Mesendoderm (in vitro differentiated cells): Measurements from ENCODE around the gene TNIK. TPM values are rescaled to one million over a fixed set of nuclear protein-coding genes. Genes with fewer than 3 reads are reported as not detected.

Experiments used
- DNase-seq: peaks from one replicate; pipeline ENCODE4 v3.0.0; 2013
- H2AK5ac ChIP-seq: 2 replicates; pipeline ENCODE4 v1.6.1; 2013; ENCODE audit warnings: low read length, inconsistent platforms
- H2BK120ac ChIP-seq: 2 replicates; pipeline ENCODE4 v1.6.1; 2013; ENCODE audit warnings: low read depth, mild to moderate bottlenecking, low read length, moderate library complexity, mixed read lengths
- H2BK15ac ChIP-seq: replicated peaks from 2 replicates; pipeline ENCODE4 v1.6.1; 2013; ENCODE audit warnings: low read depth, mild to moderate bottlenecking, moderate library complexity
- H2BK5ac ChIP-seq: 2 replicates; pipeline ENCODE4 v1.6.1; 2013; ENCODE audit warnings: low read length, inconsistent platforms
- H3K18ac ChIP-seq: 2 replicates; pipeline ENCODE4 v1.6.1; 2013; ENCODE audit warnings: mild to moderate bottlenecking, low read length, mixed read lengths
- H3K23ac ChIP-seq: one replicate; pipeline ENCODE4 v1.6.1; 2013; ENCODE audit warnings: low read length
- H3K27ac ChIP-seq: 2 replicates; pipeline ENCODE4 v1.5.1; 2013; ENCODE audit warnings: low read depth, mild to moderate bottlenecking, inconsistent platforms, low read length, moderate library complexity
- H3K27me3 ChIP-seq: 2 replicates; pipeline ENCODE4 v1.6.1; 2013; ENCODE audit warnings: low read length, control low read depth, mild to moderate bottlenecking, inconsistent platforms; ENCODE audit not compliant: insufficient read depth, poor library complexity
- H3K36me3 ChIP-seq: 2 replicates; pipeline ENCODE4 v1.6.1; 2013; ENCODE audit warnings: low read length, inconsistent platforms; ENCODE audit not compliant: control insufficient read depth, insufficient read depth
- H3K4ac ChIP-seq: one replicate; pipeline ENCODE4 v1.6.1; 2013; ENCODE audit warnings: low read depth, mild to moderate bottlenecking, low read length, moderate library complexity
- H3K4me1 ChIP-seq: 2 replicates; pipeline ENCODE4 v1.6.1; 2013; ENCODE audit warnings: low read depth, low read length, inconsistent platforms; ENCODE audit not compliant: control insufficient read depth
- H3K4me2 ChIP-seq: 2 replicates; pipeline ENCODE4 v1.6.1; 2013; ENCODE audit warnings: low read length
- H3K4me3 ChIP-seq: 2 replicates; pipeline ENCODE4 v1.5.1; 2013; ENCODE audit warnings: mild to moderate bottlenecking, low read length
- H3K56ac ChIP-seq: one replicate; pipeline ENCODE4 v1.6.1; 2013; ENCODE audit warnings: low read length
- H3K79me1 ChIP-seq: 2 replicates; pipeline ENCODE4 v1.6.1; 2013; ENCODE audit warnings: low read length, inconsistent platforms
- H3K79me2 ChIP-seq: 2 replicates; pipeline ENCODE4 v1.6.1; 2013; ENCODE audit warnings: mild to moderate bottlenecking, low read length; ENCODE audit not compliant: control insufficient read depth, insufficient read depth
- H3K9ac ChIP-seq: 2 replicates; pipeline ENCODE4 v1.6.1; 2013; ENCODE audit warnings: low read length, inconsistent platforms
- H4K5ac ChIP-seq: one replicate; pipeline ENCODE4 v1.6.1; 2013; ENCODE audit warnings: low read length
- H4K8ac ChIP-seq: one replicate; pipeline ENCODE4 v1.6.1; 2013; ENCODE audit warnings: low read depth, mild to moderate bottlenecking, control low read depth, low read length, moderate library complexity
- WGBS: extraction: QIAGEN DNeasy Blood & Tissue Kit; methylation state at CpG from one replicate; pipeline ENCODE4 v1.1.7; 2013; ENCODE audit warnings: low lambda C conversion rate, missing lambda C conversion rate; ENCODE audit not compliant: insufficient coverage; ENCODE audit errors: extremely low coverage; 5-methylcytosine and 5-hydroxymethylcytosine counted together
- polyA plus RNA-seq, 2 experiments: library from polyadenylated mRNA; stranded (reverse); fragments of 200-250 nt; gene quantifications; one replicate each; pipeline ENCODE4 v1.2.3, GENCODE V29; 2013

The TNIK gene
- 32.3 TPM for polyA plus RNA-seq (2013, experiment 1 of 2)
- 33.3 TPM for polyA plus RNA-seq (2013, experiment 2 of 2)

GRCh38 chr3:171459942-171460724, at the start of gene TNIK:
TSS of gene TNIK (minus strand) at chr3:171460405. CDS start at chr3:171460063, 342 bp downstream.
- peak within 1 kb of the TSS; percentile 60 for H3K9ac ChIP-seq
- WGBS = no CpG with 5 or more reads among the region's 55 CpGs

GRCh38 chr3:171508676-171509075, 48.5 kb upstream of the TNIK start:
- no peaks in the 10 kb centered on the region for H3K36me3 ChIP-seq
- no peak overlapping the region for H3K23ac ChIP-seq
- no peak overlapping the region for H3K9ac ChIP-seq
- no peak for DNase-seq
- H2AK5ac ChIP-seq = no peak overlapping the region
- H3K4ac ChIP-seq = no peak overlapping the region
- no peaks in the 10 kb centered on the region for H3K79me1 ChIP-seq
- no CpG with 5 or more reads among the region's 2 CpGs for WGBS
- H2BK15ac ChIP-seq = no peak overlapping the region
- H3K4me2 ChIP-seq = no peak overlapping the region
- H3K27ac ChIP-seq = no peak overlapping the region
- H3K4me3 ChIP-seq = no peak overlapping the region
- H3K27me3 ChIP-seq = peaks cover 1% of the 10 kb centered on the region
- peaks cover 2% of the 10 kb centered on the region for H3K4me1 ChIP-seq
- H3K79me2 ChIP-seq = no peaks in the 10 kb centered on the region
- no peak overlapping the region for H2BK120ac ChIP-seq
- no peak overlapping the region for H4K8ac ChIP-seq
- no peak overlapping the region for H2BK5ac ChIP-seq
- H3K18ac ChIP-seq = no peak overlapping the region
- no peak overlapping the region for H4K5ac ChIP-seq
- no peak overlapping the region for H3K56ac ChIP-seq

More at GRCh38 chr3:171459942-171460724, at the start of gene TNIK:
- H2BK120ac ChIP-seq = peak within 1 kb of the TSS; percentile 16
- peaks cover 8% of the 10 kb centered on the region for H3K4me1 ChIP-seq
- no peak within 1 kb of the TSS for H2BK5ac ChIP-seq
- peak within 1 kb of the TSS; percentile 70 for H3K4me3 ChIP-seq
- no peak within 1 kb of the TSS for H4K8ac ChIP-seq
- H3K27me3 ChIP-seq = no peaks in the 10 kb centered on the region
- no peak within 1 kb of the TSS for H3K4ac ChIP-seq
- H3K36me3 ChIP-seq = no peaks in the 10 kb centered on the region
- peak within 1 kb of the TSS; percentile 67 for H3K23ac ChIP-seq
- H3K27ac ChIP-seq = peak within 1 kb of the TSS; percentile 13
- peak within 1 kb of the TSS; percentile 72 for H3K18ac ChIP-seq
- peak within 1 kb of the TSS; percentile 79 for H3K56ac ChIP-seq
- H4K5ac ChIP-seq = no peak within 1 kb of the TSS
- H2AK5ac ChIP-seq = no peak within 1 kb of the TSS
- peak within 1 kb of the TSS; percentile 87 for H3K4me2 ChIP-seq
- peak within 1 kb of the TSS; percentile 12 for H2BK15ac ChIP-seq
- H3K79me2 ChIP-seq = peaks cover 13% of the 10 kb centered on the region
- H3K79me1 ChIP-seq = no peaks in the 10 kb centered on the region
- peak; percentile 90 for DNase-seq

GRCh38 chr3:171508206-171508605, 48.0 kb upstream of the TNIK start:
- WGBS = no CpG with 5 or more reads among the region's 3 CpGs
- Histone ChIP-seq H2BK5ac (no peak overlapping the region), H3K4me3 (no peak overlapping the region), H3K9ac (no peak overlapping the region), H3K36me3 (no peaks in the 10 kb centered on the region), H4K8ac (no peak overlapping the region), H3K4ac (no peak overlapping the region), H2AK5ac (no peak overlapping the region), H4K5ac (no peak overlapping the region), H2BK15ac (no peak overlapping the region), H2BK120ac (no peak overlapping the region), H3K27ac (no peak overlapping the region), H3K18ac (no peak overlapping the region), H3K27me3 (peaks cover 3% of the 10 kb centered on the region), H3K4me2 (no peak overlapping the region), H3K79me1 (no peaks in the 10 kb centered on the region), H3K79me2 (no peaks in the 10 kb centered on the region), H3K23ac (no peak overlapping the region), H3K56ac (no peak overlapping the region), H3K4me1 (peaks cover 2% of the 10 kb centered on the region)
- DNase-seq = no peak

GRCh38 chr3:171506743-171507319, 46.6 kb upstream of the TNIK start:
- no peak overlapping the region for H3K4me2 ChIP-seq
- H3K23ac ChIP-seq = no peak overlapping the region
- no peaks in the 10 kb centered on the region for H3K79me2 ChIP-seq
- H3K4ac ChIP-seq = no peak overlapping the region
- H3K9ac ChIP-seq = no peak overlapping the region
- no peaks in the 10 kb centered on the region for H3K79me1 ChIP-seq
- no peak overlapping the region for H4K5ac ChIP-seq
- peaks cover 2% of the 10 kb centered on the region for H3K4me1 ChIP-seq
- no peak overlapping the region for H2BK120ac ChIP-seq
- no peaks in the 10 kb centered on the region for H3K36me3 ChIP-seq
- H2BK5ac ChIP-seq = no peak overlapping the region
- H2BK15ac ChIP-seq = no peak overlapping the region
- no peak overlapping the region for H3K4me3 ChIP-seq
- no peak overlapping the region for H3K56ac ChIP-seq
- no peak overlapping the region for H4K8ac ChIP-seq
- no peak overlapping the region for H3K27ac ChIP-seq
- peaks cover 3% of the 10 kb centered on the region for H3K27me3 ChIP-seq
- no peak for DNase-seq
- H3K18ac ChIP-seq = no peak overlapping the region
- no peak overlapping the region for H2AK5ac ChIP-seq
- no CpG with 5 or more reads among the region's 5 CpGs for WGBS

DNA sequence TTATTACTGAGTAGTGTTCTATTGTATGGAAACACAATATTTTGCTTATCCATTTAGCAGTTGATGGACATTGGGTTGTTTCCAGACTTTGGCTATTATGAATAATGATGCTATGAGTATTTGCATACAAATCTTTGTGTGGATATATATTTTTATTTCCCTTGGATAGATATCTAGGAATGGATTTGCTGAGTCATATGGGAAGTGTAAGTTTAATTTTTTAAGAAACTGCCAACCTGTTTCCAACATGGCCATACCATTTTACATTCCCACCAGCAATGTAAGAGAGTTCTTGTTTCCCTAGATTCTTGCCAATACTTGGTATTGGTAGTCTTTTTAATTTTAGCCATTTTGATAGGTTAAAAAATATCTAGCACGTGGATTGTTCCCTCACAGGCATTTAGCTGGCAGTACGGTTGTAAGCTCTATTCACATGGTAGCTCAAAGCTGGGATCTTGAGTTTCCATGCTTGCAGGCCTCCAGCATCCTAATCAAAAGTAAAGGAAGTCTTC, 45.7 kb upstream of the TNIK start:
- Histone ChIP-seq H3K18ac (no peak overlapping the region), H2BK5ac (no peak overlapping the region), H4K5ac (no peak overlapping the region), H2BK15ac (no peak overlapping the region), H3K23ac (no peak overlapping the region), H3K79me2 (no peaks in the 10 kb centered on the region), H3K4me3 (no peak overlapping the region), H3K4ac (no peak overlapping the region), H3K9ac (no peak overlapping the region), H3K36me3 (no peaks in the 10 kb centered on the region), H3K4me2 (no peak overlapping the region), H3K79me1 (no peaks in the 10 kb centered on the region), H3K4me1 (no peaks in the 10 kb centered on the region), H3K27ac (no peak overlapping the region), H2AK5ac (no peak overlapping the region), H4K8ac (no peak overlapping the region), H3K27me3 (peaks cover 3% of the 10 kb centered on the region), H2BK120ac (no peak overlapping the region), H3K56ac (no peak overlapping the region)
- WGBS = no CpG with 5 or more reads among the region's 2 CpGs
- no peak for DNase-seq
